ENCODE measurements around the gene RAB36. TPM values are rescaled to one million over a fixed set of nuclear protein-coding genes. Genes with fewer than 3 reads are reported as not detected.

Gene RAB36
- total and polyA plus RNA-seq, 9 of the 15 experiments (the other 6 are each of a cell fraction or from before 2014, with no cell fraction given): 0.04 to 0.50 (median 0.08) TPM; not detected in 3

GRCh38 chr22:23095733-23096342, 49.4 kb upstream of the RAB36 start:
- Histone ChIP-seq H3K4me3 (no peak overlapping the region), H3K9ac (ENCODE audit: insufficient read depth in 1 of 2, low read depth in 2 of 2, low read length in 2 of 2) (peak overlapping the region in 1 of 2 experiments; percentile 18; a peak in 1 of 4 replicates), H4K20me1 (replicated peaks; ENCODE audit: control insufficient read depth, insufficient read depth, low read length) (peaks cover 100% of the 10 kb centered on the region), H3K27ac (ENCODE audit: extremely low read depth, low read depth, low read length) (no peak overlapping the region), H3K9me1 (ENCODE audit: control insufficient read depth, insufficient read depth, low read length) (peaks cover 32% of the 10 kb centered on the region), H2AFZ (ENCODE audit: low read depth, low read length) (no peak overlapping the region), H3K4me2 (ENCODE audit: insufficient read depth, low read length) (no peak overlapping the region), H3K9me3 (replicated peaks; ENCODE audit: control insufficient read depth, insufficient read depth, low read depth, low read length) (no peaks in the 10 kb centered on the region; the same call in 1 of the 2 replicates), H3K36me3 (ENCODE audit: control insufficient read depth, insufficient read depth, low read length) (no peaks in the 10 kb centered on the region), H3K4me1 (replicated peaks in 1 of 2; ENCODE audit: control insufficient read depth in 2 of 2, insufficient read depth in 2 of 2, low read length in 2 of 2) (peaks cover 0 to 41% of the 10 kb centered on the region in 2 experiments; a peak in 3 of 5 replicates), H3K27me3 (ENCODE audit: control insufficient read depth in 2 of 2, insufficient read depth in 2 of 2, low read length in 2 of 2) (peaks cover 79 to 100% of the 10 kb centered on the region in 2 experiments), H3K79me2 (ENCODE audit: control insufficient read depth, insufficient read depth, low read length) (no peaks in the 10 kb centered on the region)
- CTCF ChIA-PET (ENCODE audit: low intra/inter-chr PET ratio): no interaction called here
- intact Hi-C loops (cut with micrococcal nuclease) (no loop called here), in situ Hi-C loops (cut with MboI) (no loop called here)
- FAIRE-seq (no peak), DNase-seq (ENCODE audit: extremely low read depth in 1 of 4, low spot score in 3 of 4) (peak in 3 of 4 experiments; percentile 54 to 67 (median 59)), ATAC-seq (no peak)
- no TSS peak for BruUV-seq (replicated peaks)
- WGBS (ENCODE audit: insufficient coverage, low coverage, missing lambda C conversion rate): 12% methylated on average over 45 of the region's 45 CpGs
- POLR2A ChIA-PET: interaction anchor here (0.5 to 19.9 kb wide), 16 partner anchors 8 to 1124 kb away, joined by 3 to 414 read pairs (median 4); partner anchors contain the start of gene GNAZ
- TF ChIP-seq TAF1 (IDR thresholded peaks at IDR 0.05; ENCODE audit: control insufficient read depth, extremely low read depth, insufficient read depth, low read length, severe bottlenecking) (no peak), PHB2 (IDR thresholded peaks at IDR 0.05; ENCODE audit: low read depth) (no peak), FOXA3 (CRISPR knock-in tag; conservative IDR thresholded peaks at IDR 0.05 in 1 of 2, IDR thresholded peaks at IDR 0.05 in 1 of 2) (no peak), CBFA2T2 (conservative IDR thresholded peaks at IDR 0.05) (no peak), ZNF354B (CRISPR knock-in tag; IDR thresholded peaks at IDR 0.05) (no peak), CTCF (IDR thresholded peaks at IDR 0.05 in 2 of 3, conservative IDR thresholded peaks at IDR 0.05 in 1 of 3; ENCODE audit: insufficient read depth in 2 of 3, low read depth in 1 of 3, low read length in 3 of 3) (0 out of 6 replicates have a peak, but pooled peaks of 1 of the 3 experiments have one; percentile 1), ZHX1 (conservative IDR thresholded peaks at IDR 0.05; ENCODE audit: low read length) (no peak), TRIM24 (IDR thresholded peaks at IDR 0.05) (no peak), MLX (CRISPR knock-in tag; conservative IDR thresholded peaks at IDR 0.05) (peak in 1 of 2 experiments; percentile 15; a peak in 1 of 4 replicates), MTF1 (CRISPR knock-in tag; IDR thresholded peaks at IDR 0.05; ENCODE audit: borderline replicate concordance) (no peak), SP2 (IDR thresholded peaks at IDR 0.05; ENCODE audit: extremely low read depth, low read depth, low read length, poor library complexity, severe bottlenecking) (peak; percentile 9), HNRNPUL1 (IDR thresholded peaks at IDR 0.05; ENCODE audit: low read length) (no peak), TBL1XR1 (IDR thresholded peaks at IDR 0.05; ENCODE audit: low read length in 2 of 2) (no peak)

All from K562 (cell line).